ENCODE measurements around the gene SGK2. TPM values are rescaled to one million over a fixed set of nuclear protein-coding genes. Genes with fewer than 3 reads are reported as not detected.

The SGK2 gene
- total RNA-seq, 1 experiment from 2014 or later = 45.6 TPM

DNA sequence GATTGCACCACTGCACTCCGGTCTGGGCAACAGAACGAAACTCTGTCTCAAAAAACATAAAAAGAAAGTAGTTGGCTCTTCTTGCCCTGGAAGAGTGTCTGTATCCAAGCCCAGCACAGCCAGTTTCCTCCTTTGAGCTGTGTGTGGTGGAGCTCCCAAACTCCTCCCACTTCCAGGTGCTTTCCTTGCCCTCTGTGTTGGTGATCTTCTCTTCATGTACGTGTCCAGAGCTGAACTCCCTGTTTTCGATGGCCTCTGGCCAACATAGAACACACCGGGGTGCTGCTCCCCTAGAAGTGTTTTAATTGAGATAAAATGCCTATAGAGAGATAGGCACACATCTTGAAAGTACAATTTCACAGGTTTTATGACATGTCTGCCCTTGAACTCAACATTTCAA, 16.7 kb upstream of the SGK2 start:
- CTCF ChIA-PET = interaction anchor here (0.6 kb wide), 1 partner anchor 35 kb away, joined by 10 read pairs; no protein-coding TSS in a partner anchor
- no TSS peak for BruUV-seq (replicated peaks)
- Mint-ChIP-seq H3K4me1 (ENCODE audit: low read depth, unreplicated experiment) (no peaks in the 10 kb centered on the region), H3K36me3 (ENCODE audit: insufficient read depth, unreplicated experiment) (peaks cover 27% of the 10 kb centered on the region), H3K27me3 (ENCODE audit: unreplicated experiment) (no peaks in the 10 kb centered on the region), H3K9me3 (ENCODE audit: low read depth, unreplicated experiment) (no peaks in the 10 kb centered on the region), H3K4me3 (ENCODE audit: low read depth, unreplicated experiment) (no peak overlapping the region), H3K27ac (ENCODE audit: unreplicated experiment) (no peak overlapping the region)
- TF ChIP-seq, protein P1, sequence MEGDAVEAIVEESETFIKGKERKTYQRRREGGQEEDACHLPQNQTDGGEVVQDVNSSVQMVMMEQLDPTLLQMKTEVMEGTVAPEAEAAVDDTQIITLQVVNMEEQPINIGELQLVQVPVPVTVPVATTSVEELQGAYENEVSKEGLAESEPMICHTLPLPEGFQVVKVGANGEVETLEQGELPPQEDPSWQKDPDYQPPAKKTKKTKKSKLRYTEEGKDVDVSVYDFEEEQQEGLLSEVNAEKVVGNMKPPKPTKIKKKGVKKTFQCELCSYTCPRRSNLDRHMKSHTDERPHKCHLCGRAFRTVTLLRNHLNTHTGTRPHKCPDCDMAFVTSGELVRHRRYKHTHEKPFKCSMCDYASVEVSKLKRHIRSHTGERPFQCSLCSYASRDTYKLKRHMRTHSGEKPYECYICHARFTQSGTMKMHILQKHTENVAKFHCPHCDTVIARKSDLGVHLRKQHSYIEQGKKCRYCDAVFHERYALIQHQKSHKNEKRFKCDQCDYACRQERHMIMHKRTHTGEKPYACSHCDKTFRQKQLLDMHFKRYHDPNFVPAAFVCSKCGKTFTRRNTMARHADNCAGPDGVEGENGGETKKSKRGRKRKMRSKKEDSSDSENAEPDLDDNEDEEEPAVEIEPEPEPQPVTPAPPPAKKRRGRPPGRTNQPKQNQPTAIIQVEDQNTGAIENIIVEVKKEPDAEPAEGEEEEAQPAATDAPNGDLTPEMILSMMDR (IDR thresholded peaks at IDR 0.05; ENCODE audit: unreplicated experiment) = no peak
- intact Hi-C loops (cut with micrococcal nuclease; ENCODE audit: unreplicated experiment) = no loop called here
- no peak for DNase-seq

DNA sequence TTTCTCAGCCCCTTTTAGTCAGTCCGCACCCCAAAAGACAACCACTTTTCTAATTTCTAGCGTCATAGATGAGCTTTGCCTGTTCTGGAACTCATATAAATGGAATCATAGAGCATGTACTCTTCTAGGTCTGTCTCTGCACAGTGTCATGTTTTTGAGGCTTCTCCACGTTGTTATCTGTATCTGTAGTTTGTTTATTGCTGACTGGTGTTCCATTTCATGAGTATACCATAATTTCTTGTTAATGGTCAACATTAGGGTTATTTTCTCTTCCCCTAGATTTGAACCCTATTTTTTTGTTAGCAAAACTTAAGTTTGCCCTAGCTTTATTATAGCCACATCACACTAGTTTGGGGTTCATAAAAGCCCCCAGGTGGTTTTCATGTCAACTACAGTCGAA, 16.2 kb upstream of the SGK2 start:
- Mint-ChIP-seq H3K27ac (ENCODE audit: unreplicated experiment) (no peak overlapping the region), H3K4me3 (ENCODE audit: low read depth, unreplicated experiment) (no peak overlapping the region), H3K9me3 (ENCODE audit: low read depth, unreplicated experiment) (peaks cover 2% of the 10 kb centered on the region), H3K27me3 (ENCODE audit: unreplicated experiment) (no peaks in the 10 kb centered on the region), H3K4me1 (ENCODE audit: low read depth, unreplicated experiment) (no peaks in the 10 kb centered on the region), H3K36me3 (ENCODE audit: insufficient read depth, unreplicated experiment) (peaks cover 33% of the 10 kb centered on the region)
- TF ChIP-seq, protein P1 (IDR thresholded peaks at IDR 0.05; ENCODE audit: unreplicated experiment) = no peak
- no peak for DNase-seq
- intact Hi-C loops (cut with micrococcal nuclease; ENCODE audit: unreplicated experiment) = no loop called here
- CTCF ChIA-PET = interaction anchor here (0.6 to 0.7 kb wide), 2 partner anchors 35 to 232 kb away, joined by 9 to 10 read pairs; no protein-coding TSS in a partner anchor
- no TSS peak for BruUV-seq (replicated peaks)

DNA sequence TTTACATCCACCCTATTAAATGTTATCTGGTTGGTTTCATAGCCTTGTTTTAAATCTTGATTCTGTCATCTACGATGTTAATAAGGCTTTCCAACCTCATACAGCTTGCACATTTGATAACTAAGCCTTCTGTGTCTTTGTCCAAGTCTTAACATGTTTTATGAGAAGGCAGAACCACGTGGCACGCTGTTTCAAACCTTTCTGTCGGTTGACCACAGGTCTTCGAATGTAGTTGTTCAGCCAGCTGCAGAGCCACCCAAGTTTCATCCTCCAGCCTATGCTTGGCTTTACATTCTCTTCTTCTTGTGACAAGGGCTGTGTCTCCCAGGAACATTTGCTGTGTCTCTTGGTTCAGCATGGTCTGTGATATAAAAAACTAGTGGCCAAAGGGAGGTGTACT, 15.7 kb upstream of the SGK2 start:
- intact Hi-C loops (cut with micrococcal nuclease; ENCODE audit: unreplicated experiment) = no loop called here
- TF ChIP-seq, protein P1 (IDR thresholded peaks at IDR 0.05; ENCODE audit: unreplicated experiment) = no peak
- no peaks in the 10 kb centered on the region for H3K4me1 Mint-ChIP-seq (ENCODE audit: low read depth, unreplicated experiment)
- no peak overlapping the region for H3K4me3 Mint-ChIP-seq (ENCODE audit: low read depth, unreplicated experiment)
- H3K36me3 Mint-ChIP-seq (ENCODE audit: insufficient read depth, unreplicated experiment) = peaks cover 36% of the 10 kb centered on the region
- no TSS peak for BruUV-seq (replicated peaks)
- no peak overlapping the region for H3K27ac Mint-ChIP-seq (ENCODE audit: unreplicated experiment)
- H3K27me3 Mint-ChIP-seq (ENCODE audit: unreplicated experiment) = no peaks in the 10 kb centered on the region
- CTCF ChIA-PET = interaction anchor here (0.7 kb wide), 1 partner anchor 232 kb away, joined by 9 read pairs; no protein-coding TSS in a partner anchor
- no peak for DNase-seq
- peaks cover 2% of the 10 kb centered on the region for H3K9me3 Mint-ChIP-seq (ENCODE audit: low read depth, unreplicated experiment)

DNA sequence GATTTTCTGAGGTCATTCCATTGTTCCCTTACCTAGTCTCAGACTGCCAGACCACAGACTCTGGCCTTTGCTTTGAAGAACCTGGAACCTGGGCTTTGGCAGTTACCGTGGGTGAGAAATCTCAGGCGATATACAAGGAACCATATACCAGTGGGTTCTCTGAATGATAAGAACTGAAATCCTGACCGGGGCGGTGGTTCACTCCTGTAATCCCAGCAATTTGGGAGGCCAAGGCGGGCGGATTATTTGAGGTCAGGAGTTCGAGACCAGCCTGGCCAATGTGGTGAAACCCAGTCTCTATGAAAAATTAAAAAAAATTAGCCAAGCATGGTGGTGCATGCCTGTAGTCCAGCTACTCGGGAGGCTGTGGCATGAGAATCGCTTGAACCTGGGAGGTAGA, 14.3 kb upstream of the SGK2 start:
- Mint-ChIP-seq H3K36me3 (ENCODE audit: insufficient read depth, unreplicated experiment) (peaks cover 31% of the 10 kb centered on the region), H3K9me3 (ENCODE audit: low read depth, unreplicated experiment) (peaks cover 2% of the 10 kb centered on the region), H3K4me3 (ENCODE audit: low read depth, unreplicated experiment) (no peak overlapping the region), H3K27me3 (ENCODE audit: unreplicated experiment) (no peaks in the 10 kb centered on the region), H3K27ac (ENCODE audit: unreplicated experiment) (no peak overlapping the region), H3K4me1 (ENCODE audit: low read depth, unreplicated experiment) (no peaks in the 10 kb centered on the region)
- BruUV-seq (replicated peaks) = no TSS peak
- intact Hi-C loops (cut with micrococcal nuclease; ENCODE audit: unreplicated experiment) = no loop called here
- CTCF ChIA-PET = interaction anchor here (0.7 kb wide), 1 partner anchor 144 kb away, joined by 3 read pairs; no protein-coding TSS in a partner anchor
- TF ChIP-seq, protein P1 (IDR thresholded peaks at IDR 0.05; ENCODE audit: unreplicated experiment) = no peak
- DNase-seq = no peak

Data from Calu3 (cell line).